GM19455 (cell line): ENCODE measurements around the gene OVOL1.
"Not testable (repeated sequence)": the region's sequence is repeated elsewhere in the genome, so short reads cannot be mapped to it uniquely, and the experiment has no call there.

Experiments
- ATAC-seq: cut with Tn5 transposase; IDR thresholded peaks from one replicate; pipeline ENCODE4 v1.9.1; 2021; ENCODE audit not compliant: unreplicated experiment

OVOL1 gene

DNA sequence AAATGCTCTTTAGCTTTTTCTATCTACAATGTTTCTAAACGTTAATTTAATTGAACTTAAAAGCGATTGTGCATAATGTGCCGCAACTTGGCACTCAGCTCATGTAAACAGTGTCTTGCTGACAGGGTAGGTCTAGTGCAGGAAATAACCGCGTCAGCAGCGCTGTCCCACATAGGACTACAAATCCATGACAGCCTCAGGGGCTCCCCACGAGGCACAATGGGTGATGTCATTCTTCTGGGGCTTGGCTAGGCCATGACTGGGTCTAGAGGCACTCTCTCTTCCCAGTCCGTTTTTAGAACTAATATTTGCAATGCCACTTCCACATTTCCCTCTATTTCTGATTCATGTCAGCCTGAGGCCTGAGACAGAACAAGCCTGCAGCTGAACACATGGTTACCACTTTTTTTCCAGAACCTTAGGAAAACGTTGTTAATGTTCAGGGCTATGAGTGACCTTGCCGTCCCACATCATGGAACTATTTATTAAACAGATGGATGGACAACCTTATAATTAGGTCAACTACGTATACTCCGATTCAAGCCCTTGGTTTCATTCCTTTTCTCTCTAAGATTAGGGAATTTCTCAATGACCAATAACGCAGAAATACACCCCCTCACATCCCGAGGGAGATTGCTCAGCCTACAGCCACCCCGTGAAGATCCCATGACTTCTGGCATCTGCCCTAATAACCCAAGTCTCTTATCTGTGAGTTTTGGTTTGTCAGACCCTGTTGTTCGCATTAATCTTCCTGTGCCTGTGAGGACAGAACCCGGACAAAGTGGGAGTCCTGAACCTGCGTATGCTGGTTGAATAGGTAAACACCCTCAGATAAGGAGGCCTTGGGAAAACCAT, 27.5 kb downstream of the OVOL1 start:
- no peak for ATAC-seq

DNA sequence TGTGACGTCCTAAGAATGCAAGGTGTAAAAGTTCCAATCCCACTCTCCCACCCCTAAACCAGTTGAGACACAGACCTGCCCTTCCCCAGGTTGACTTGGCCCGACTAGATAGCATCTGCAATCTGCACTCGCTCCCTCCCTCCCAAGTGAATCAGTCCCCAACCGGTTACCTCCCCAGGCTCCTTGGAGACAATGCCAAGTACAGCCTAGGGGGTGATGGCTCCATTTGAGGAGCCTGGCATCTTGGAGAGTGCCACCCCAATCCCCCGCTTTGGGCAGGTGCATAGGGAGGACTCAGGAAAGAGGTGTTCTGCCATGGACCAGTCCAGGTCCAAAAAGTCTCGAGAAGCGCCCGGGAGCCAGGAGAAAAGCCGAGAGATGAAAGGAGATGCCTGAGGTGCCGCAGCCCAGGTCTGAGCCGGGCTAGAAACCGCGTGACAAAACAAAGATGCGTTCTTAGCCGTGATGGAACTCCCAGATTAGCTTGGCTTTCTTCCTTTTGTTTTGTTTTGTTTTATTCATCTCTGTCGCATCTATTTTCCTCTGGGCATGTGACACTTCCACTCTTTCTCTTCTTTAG, 28.2 kb downstream of the OVOL1 start:
- ATAC-seq = no peak

DNA sequence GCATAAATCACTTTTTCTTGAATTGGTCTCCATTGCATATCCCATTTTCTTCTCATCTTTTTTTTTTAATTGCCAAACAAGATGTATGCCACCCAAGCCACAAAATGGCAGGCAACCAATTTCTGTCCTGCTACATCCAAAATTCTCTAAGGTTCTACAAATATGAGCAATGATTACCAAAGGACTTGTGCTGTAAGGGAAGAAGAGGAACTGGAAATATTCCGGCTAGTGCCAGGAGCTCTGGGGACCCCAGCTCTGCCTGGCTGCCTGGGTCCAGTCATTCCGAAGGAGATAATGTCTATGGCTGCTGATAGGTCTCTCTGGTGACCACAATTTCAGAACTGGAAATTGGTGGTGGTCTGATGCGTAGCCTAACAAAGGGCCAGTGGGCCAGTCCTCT, 29.8 kb downstream of the OVOL1 start:
- ATAC-seq = no peak

GRCh38 chr11:65817312-65817834, 30.5 kb downstream of the OVOL1 start:
- no peak for ATAC-seq

- ATAC-seq = peak; percentile 67
Observed at GRCh38 chr11:65817835-65818680, 31.2 kb downstream of the OVOL1 start.

DNA sequence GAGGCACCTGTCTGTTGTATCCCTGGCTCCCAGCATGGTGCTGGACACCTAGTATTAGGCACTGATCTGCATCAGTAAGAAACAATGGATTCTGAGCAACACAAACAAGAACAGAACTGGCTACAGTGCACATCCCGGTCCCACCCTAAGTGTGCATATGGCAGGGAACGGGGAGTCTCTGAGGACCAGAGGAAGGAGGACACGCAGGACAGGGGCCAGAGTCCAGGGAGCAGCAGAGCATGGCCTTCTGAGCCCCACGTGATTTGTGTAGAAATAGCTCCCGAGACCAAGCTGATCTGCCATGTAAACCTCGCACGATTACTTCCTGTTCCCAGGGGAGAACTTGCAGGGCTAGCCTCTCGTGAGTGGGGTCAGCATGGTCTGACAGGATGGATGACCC, 34.2 kb downstream of the OVOL1 start:
- ATAC-seq = no peak

DNA sequence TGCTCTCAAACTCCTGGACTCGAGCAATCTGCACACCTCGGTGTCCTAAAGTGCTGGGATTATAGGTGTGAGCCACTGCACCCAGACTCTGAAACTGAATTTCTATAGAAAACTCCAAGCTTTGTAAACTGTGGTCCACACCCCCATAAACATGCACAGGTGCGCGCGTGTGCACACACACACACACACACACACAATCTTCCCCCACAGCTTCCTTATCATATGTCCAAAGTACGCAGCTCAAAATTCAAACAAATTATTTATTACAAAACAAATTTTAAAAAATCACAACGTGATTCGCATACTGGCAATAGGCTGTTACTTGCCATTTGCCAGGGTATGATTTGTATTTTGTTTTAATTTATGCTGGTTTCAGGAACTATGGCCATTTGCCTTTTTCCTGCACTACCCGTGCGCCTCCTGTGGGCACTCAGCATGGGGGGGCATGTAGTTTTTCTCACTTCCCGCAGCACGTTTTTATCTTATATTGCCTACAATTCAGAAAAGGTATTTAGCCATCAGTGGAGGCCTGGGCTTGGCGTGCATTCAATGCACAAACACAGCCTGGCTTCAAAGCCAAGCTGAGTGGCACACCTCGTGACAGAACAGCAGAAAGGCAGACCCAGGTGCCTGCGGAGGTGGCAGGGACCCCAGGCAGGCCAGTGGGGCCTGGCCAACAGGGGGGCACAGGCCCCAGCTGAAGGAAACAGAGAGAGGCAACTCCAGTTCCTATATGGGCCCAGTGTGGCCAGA, 36.1 kb downstream of the OVOL1 start:
- no peak for ATAC-seq

- no peak for ATAC-seq
Observed at GRCh38 chr11:65826984-65827735, 40.3 kb downstream of the OVOL1 start.

DNA sequence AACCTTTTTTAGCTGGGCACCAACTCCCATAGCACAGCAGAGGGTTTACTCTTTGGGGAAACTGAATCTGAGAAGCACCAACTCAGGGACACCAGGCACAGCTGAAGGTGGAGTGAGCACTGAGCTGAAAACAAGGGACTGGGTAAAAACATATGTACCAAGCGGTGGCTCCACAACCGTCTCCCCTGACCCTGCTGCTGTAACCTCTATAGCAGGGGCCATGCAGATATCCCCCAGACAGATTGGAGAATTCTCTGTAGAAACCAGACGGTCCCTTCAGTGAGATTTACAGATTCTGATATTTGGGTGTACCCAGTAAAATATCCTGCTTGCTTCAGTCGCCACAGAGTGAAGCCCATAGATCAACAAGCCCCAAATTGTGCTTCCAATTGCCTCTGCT, 42.6 kb downstream of the OVOL1 start:
- ATAC-seq = no peak

DNA sequence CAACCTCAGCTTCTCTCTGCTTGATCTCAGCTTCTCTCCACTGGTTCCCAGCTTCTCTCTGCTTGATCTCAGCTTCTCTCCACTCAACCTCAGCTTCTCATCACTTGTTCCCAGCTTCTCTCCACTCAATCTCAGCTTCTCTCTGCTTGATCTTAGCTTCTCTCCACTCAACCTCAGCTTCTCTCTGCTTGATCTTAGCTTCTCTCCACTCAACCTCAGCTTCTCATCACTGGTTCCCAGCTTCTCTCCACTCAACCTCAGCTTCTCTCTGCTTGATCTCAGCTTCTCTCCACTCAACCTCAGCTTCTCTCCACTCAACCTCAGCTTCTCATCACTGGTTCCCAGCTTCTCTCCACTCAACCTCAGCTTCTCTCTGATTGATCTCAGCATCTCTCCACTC, 45.4 kb downstream of the OVOL1 start:
- not testable (repeated sequence) for ATAC-seq

DNA sequence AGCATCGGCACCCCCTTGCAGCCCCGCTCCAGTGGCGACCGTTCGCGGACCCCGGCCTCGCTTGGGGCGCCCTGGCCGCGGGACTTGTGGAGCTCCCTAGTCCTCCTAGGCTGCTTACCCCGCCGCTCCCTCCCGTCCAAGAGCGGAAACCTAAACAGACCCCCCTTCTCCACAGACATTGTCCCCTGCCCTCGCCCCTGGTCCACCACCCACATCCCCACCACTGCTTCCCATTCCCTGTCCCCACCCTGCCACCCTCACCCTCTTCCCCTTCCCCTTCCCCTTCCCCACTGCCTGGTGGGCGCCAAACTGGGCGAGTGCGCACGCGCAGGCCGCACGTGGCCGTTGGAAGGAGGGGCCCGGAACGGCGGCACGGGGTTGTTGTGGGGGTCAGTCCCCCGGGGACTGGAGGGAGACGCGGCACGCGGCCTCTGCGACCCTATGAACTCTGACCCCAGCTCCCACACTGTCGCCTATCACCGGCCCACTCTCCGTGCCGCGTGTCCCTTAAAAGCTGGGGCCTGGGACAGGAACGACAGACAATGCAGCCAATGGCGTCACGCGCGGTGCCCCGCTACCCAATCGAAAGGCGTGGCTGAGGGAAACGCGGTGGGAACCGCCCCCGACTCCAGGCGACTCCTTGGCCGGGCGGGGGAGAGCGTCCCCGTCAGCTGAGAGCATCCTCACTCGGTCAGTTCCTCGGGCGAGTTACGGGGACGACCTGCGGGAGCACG, 46.6 kb downstream of the OVOL1 start, which contains the start of gene SNX32:
Gene SNX32 (plus strand): TSS at position 667 of the 734 bp plus-strand sequence. CDS start 103 bp downstream, outside the sequence.
- ATAC-seq = peak; percentile 89

- no peak for ATAC-seq
Observed at GRCh38 chr11:65834202-65834601, 47.3 kb downstream of the OVOL1 start.

GRCh38 chr11:65842144-65842543, 55.3 kb downstream of the OVOL1 start:
- ATAC-seq = no peak

GRCh38 chr11:65843811-65844210, 56.9 kb downstream of the OVOL1 start:
- ATAC-seq = no peak

DNA sequence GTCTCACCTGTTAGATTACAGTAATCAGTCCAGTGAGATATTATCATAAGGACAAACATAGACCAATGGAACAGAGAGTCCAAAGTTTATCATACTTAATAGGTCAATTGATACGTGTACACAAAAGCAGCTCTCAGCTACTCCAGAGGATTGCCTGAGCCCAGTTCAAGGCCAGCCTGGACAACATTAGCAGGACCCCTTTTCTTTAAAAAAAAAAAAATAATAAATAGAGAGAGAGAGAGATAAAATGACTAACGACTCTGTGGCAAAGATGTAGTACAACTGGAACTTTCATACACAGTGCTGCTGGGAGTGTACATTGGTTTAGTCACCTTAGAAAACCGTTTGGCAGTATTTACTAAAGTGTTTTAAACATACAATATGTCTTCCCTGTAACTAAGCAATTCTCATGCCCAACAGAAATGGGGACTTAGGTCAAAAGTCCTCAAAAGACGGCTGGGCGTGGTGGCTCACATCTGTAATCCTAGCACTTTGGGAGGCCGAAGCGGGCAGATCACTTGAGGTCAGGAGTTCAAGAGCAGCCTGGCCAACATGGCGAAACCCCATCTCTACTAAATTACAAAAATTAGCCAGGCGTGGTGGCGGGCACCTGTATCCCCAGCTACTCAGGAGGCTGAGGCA, 57.5 kb downstream of the OVOL1 start:
- no peak for ATAC-seq
